Hepatocyte (in vitro differentiated cells): ENCODE results near the gene OSBPL5. TPM values are rescaled to one million over a fixed set of nuclear protein-coding genes. Genes with fewer than 3 reads are reported as not detected.

Experiments
- DNase-seq: peaks from one replicate; pipeline ENCODE4 v3.0.0-alpha.2; 2016; ENCODE audit warnings: low spot score
- H2AFZ ChIP-seq: fragments of 200-600 bp; sonication (generic); 2 replicates; pipeline ENCODE4 v1.6.0; 2016; ENCODE audit warnings: antibody characterized with exemption, mild to moderate bottlenecking
- H3K27ac ChIP-seq: fragments of 200-600 bp; sonication (generic); 2 replicates; pipeline ENCODE4 v1.5.1; 2016; ENCODE audit warnings: mild to moderate bottlenecking
- H3K27me3 ChIP-seq: fragments of 200-600 bp; sonication (generic); 2 replicates; pipeline ENCODE4 v1.6.1; 2016
- H3K36me3 ChIP-seq: fragments of 200-600 bp; sonication (generic); replicated peaks from 2 replicates; pipeline ENCODE4 v1.5.1; 2016; ENCODE audit warnings: low read depth; ENCODE audit not compliant: insufficient read depth
- H3K4me1 ChIP-seq: fragments of 200-600 bp; sonication (generic); 2 replicates; pipeline ENCODE4 v1.5.1; 2016; ENCODE audit warnings: mild to moderate bottlenecking, moderate library complexity; ENCODE audit not compliant: insufficient read depth
- H3K4me2 ChIP-seq: fragments of 200-600 bp; sonication (generic); 2 replicates; pipeline ENCODE4 v1.6.0; 2016
- H3K4me3 ChIP-seq: fragments of 200-600 bp; sonication (generic); 2 replicates; pipeline ENCODE4 v1.5.1; 2016; ENCODE audit warnings: mild to moderate bottlenecking
- H3K79me2 ChIP-seq: fragments of 200-600 bp; sonication (generic); 2 replicates; pipeline ENCODE4 v1.6.0; 2017; ENCODE audit warnings: mild to moderate bottlenecking
- H3K9me2 ChIP-seq: fragments of 200-600 bp; sonication (generic); replicated peaks from 2 replicates; pipeline ENCODE4 v1.6.0; 2017; ENCODE audit warnings: mild to moderate bottlenecking; ENCODE audit not compliant: insufficient read depth
- H3K9me3 ChIP-seq: fragments of 200-600 bp; sonication (generic); 2 replicates; pipeline ENCODE4 v1.5.1; 2016; ENCODE audit warnings: low read depth, mild to moderate bottlenecking
- H4K20me1 ChIP-seq: fragments of 200-600 bp; sonication (generic); 2 replicates; pipeline ENCODE4 v1.6.0; 2016; ENCODE audit warnings: mild to moderate bottlenecking; ENCODE audit not compliant: insufficient read depth, poor library complexity, severe bottlenecking
- CTCF ChIP-seq: fragments of 200-600 bp; sonication (generic); IDR thresholded peaks from 2 replicates; pipeline ENCODE4 v1.5.1; 2016; ENCODE audit warnings: antibody characterized with exemption, mild to moderate bottlenecking; ENCODE audit not compliant: poor library complexity
- EZH2 ChIP-seq: fragments of 200-600 bp; sonication (generic); IDR thresholded peaks from 2 replicates; pipeline ENCODE4 v1.6.1; 2016; ENCODE audit warnings: antibody characterized with exemption, mild to moderate bottlenecking, borderline replicate concordance
- EZH2phosphoT487 ChIP-seq: fragments of 200-600 bp; sonication (generic); IDR thresholded peaks from one replicate; pipeline ENCODE4 v1.6.1; 2018; ENCODE audit warnings: antibody characterized with exemption, mild to moderate bottlenecking, low read depth, moderate library complexity; ENCODE audit not compliant: unreplicated experiment, severe bottlenecking
- WGBS: methylation state at CpG from one replicate; pipeline ENCODE4 v1.1.6; 2016; ENCODE audit warnings: low lambda C conversion rate; ENCODE audit errors: missing lambda C conversion rate; 5-methylcytosine and 5-hydroxymethylcytosine counted together
- polyA plus RNA-seq: library from polyadenylated mRNA; unstranded; fragments of >200 nt; fragmentation: Nextera tagmentation; extraction: Ambion mirVana; gene quantifications from 2 replicates; pipeline ENCODE4 v1.2.1, GENCODE V29; 2016
- total RNA-seq: library from RNA; depleted of rRNA; stranded (reverse); fragments of >200 nt; gene quantifications from 2 replicates; pipeline ENCODE4 v1.2.3, GENCODE V29; 2014

OSBPL5 gene
- total and polyA plus RNA-seq, 2 experiments from 2014 or later: 9.0 to 12.5 TPM

- no peak overlapping the region for H2AFZ ChIP-seq
- no peak overlapping the region for H3K4me2 ChIP-seq
- H3K4me3 ChIP-seq: no peak overlapping the region
- H3K4me1 ChIP-seq: no peaks in the 10 kb centered on the region
- 83% methylated on average over 12 of the region's 12 CpGs for WGBS
- H3K9me2 ChIP-seq: no peaks in the 10 kb centered on the region
- no peak overlapping the region for H3K27ac ChIP-seq
- no peaks in the 10 kb centered on the region for H3K27me3 ChIP-seq
- H3K9me3 ChIP-seq: no peaks in the 10 kb centered on the region
- DNase-seq: no peak
- H4K20me1 ChIP-seq: no peaks in the 10 kb centered on the region
- H3K36me3 ChIP-seq: no peaks in the 10 kb centered on the region
- no peaks in the 10 kb centered on the region for H3K79me2 ChIP-seq
- TF ChIP-seq EZH2 (no peak), CTCF (no peak), EZH2phosphoT487 (no peak)
Observed at GRCh38 chr11:3181725-3182461, 16.8 kb upstream of the OSBPL5 start.

GRCh38 chr11:3180869-3181268 is 15.8 kb upstream of the OSBPL5 start:
- no peak overlapping the region for H2AFZ ChIP-seq
- DNase-seq: no peak
- H3K36me3 ChIP-seq: no peaks in the 10 kb centered on the region
- H3K4me1 ChIP-seq: no peaks in the 10 kb centered on the region
- no peaks in the 10 kb centered on the region for H4K20me1 ChIP-seq
- no peaks in the 10 kb centered on the region for H3K9me3 ChIP-seq
- no peak overlapping the region for H3K4me3 ChIP-seq
- no peaks in the 10 kb centered on the region for H3K9me2 ChIP-seq
- TF ChIP-seq CTCF (no peak), EZH2phosphoT487 (no peak), EZH2 (no peak)
- H3K27ac ChIP-seq: no peak overlapping the region
- no peaks in the 10 kb centered on the region for H3K79me2 ChIP-seq
- WGBS: 80% methylated on average over 5 of the region's 5 CpGs
- H3K27me3 ChIP-seq: no peaks in the 10 kb centered on the region
- H3K4me2 ChIP-seq: no peak overlapping the region

GRCh38 chr11:3178349-3178748 is 13.2 kb upstream of the OSBPL5 start:
- Histone ChIP-seq H3K9me2 (no peaks in the 10 kb centered on the region), H3K9me3 (no peaks in the 10 kb centered on the region), H3K79me2 (no peaks in the 10 kb centered on the region), H2AFZ (no peak overlapping the region), H4K20me1 (no peaks in the 10 kb centered on the region), H3K36me3 (no peaks in the 10 kb centered on the region), H3K4me3 (no peak overlapping the region), H3K4me1 (no peaks in the 10 kb centered on the region), H3K4me2 (no peak overlapping the region), H3K27me3 (no peaks in the 10 kb centered on the region), H3K27ac (no peak overlapping the region)
- no peak for TF ChIP-seq CTCF
- no peak for TF ChIP-seq EZH2
- WGBS: 50% methylated on average over 2 of the region's 2 CpGs
- DNase-seq: no peak
